ENCODE results near the gene CACNA2D2. TPM values are rescaled to one million over a fixed set of nuclear protein-coding genes. Genes with fewer than 3 reads are reported as not detected.

The CACNA2D2 gene
- total and polyA plus RNA-seq, 3 donors from 2014 or later, result 15.9 to 19.3 (median 16.1) TPM

DNA sequence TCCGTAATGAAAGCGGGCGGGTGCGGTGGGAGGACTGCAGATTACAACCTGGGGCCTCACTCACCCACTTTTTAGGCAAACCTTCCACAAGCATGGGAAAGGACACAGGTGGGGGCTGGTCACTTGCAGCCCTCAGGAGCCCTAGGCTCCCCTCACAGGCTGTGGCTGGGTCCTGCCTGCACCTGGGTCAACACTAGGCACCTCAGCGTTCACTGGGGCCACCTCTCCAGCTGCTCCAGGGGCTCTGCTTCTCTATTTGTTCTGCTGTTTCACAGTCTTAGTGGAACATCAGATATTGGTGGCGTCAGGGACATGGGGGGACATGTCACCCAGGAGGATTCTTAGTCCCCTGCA lies 114.0 kb downstream of the CACNA2D2 start:
- no peak for DNase-seq
- Histone ChIP-seq H3K4me3 (no peak overlapping the region), H3K27me3 (no peaks in the 10 kb centered on the region), H3K4me1 (peaks cover 6% of the 10 kb centered on the region), H3K36me3 (ENCODE audit: low read depth, missing control alignments) (no peaks in the 10 kb centered on the region), H3K27ac (no peak overlapping the region), H3K9me3 (no peaks in the 10 kb centered on the region)
- TF ChIP-seq, protein P1, sequence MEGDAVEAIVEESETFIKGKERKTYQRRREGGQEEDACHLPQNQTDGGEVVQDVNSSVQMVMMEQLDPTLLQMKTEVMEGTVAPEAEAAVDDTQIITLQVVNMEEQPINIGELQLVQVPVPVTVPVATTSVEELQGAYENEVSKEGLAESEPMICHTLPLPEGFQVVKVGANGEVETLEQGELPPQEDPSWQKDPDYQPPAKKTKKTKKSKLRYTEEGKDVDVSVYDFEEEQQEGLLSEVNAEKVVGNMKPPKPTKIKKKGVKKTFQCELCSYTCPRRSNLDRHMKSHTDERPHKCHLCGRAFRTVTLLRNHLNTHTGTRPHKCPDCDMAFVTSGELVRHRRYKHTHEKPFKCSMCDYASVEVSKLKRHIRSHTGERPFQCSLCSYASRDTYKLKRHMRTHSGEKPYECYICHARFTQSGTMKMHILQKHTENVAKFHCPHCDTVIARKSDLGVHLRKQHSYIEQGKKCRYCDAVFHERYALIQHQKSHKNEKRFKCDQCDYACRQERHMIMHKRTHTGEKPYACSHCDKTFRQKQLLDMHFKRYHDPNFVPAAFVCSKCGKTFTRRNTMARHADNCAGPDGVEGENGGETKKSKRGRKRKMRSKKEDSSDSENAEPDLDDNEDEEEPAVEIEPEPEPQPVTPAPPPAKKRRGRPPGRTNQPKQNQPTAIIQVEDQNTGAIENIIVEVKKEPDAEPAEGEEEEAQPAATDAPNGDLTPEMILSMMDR (IDR thresholded peaks at IDR 0.05), result no peak
- TF ChIP-seq POLR2A (IDR thresholded peaks at IDR 0.05), result no peak
- 93 to 95% methylated on average over 6 of the region's 6 CpGs for WGBS, 2 donors
- intact Hi-C loops (cut with DNase I; ENCODE audit: low total_unique reads), result no loop called here

DNA sequence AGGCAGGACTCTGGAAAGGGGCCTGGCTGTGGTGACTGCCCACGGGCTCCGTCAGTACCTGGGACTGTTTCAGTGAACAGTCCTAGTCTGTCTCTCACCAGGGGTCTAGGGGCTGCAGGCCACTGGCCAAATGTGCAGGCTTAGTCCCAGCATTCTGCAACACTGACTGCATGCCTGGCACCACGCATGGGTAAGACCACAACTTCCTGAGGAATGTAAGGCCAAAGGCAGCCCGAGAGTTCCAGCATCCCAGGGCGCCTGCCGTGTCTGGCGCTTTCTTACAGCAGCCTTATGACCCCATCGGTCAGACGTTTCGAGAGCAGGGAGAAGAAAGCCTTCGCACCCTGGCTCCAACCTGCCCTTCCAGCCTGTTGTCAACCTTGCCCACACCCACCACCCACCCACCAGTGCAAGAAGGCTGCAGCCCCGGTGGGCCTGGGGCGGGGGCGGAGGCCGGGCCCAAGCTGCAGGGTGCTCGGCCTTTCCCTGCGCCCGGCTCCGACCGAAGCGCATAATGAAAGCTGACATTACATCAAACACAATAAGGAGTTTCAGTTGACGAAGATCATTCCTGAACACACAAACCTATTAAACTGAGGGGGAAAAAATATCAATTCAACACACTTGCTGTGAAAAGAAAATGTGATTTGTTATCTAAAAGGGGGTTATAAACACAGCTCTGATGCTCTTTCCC lies 114.6 kb downstream of the CACNA2D2 start:
- TF ChIP-seq POLR2A (IDR thresholded peaks at IDR 0.05), result no peak
- TF ChIP-seq, protein P1 (IDR thresholded peaks at IDR 0.05), result peak in 1 of 3 experiments; percentile 0
- Histone ChIP-seq H3K4me1 (peaks cover 6% of the 10 kb centered on the region), H3K36me3 (ENCODE audit: low read depth, missing control alignments) (no peaks in the 10 kb centered on the region), H3K27me3 (no peaks in the 10 kb centered on the region), H3K4me3 (no peak overlapping the region), H3K9me3 (no peaks in the 10 kb centered on the region), H3K27ac (no peak overlapping the region)
- no peak for DNase-seq
- 84 to 91% methylated on average over 19 to 22 of the region's 22 CpGs for WGBS, 2 donors
- intact Hi-C loops (cut with DNase I; ENCODE audit: low total_unique reads), result no loop called here

DNA sequence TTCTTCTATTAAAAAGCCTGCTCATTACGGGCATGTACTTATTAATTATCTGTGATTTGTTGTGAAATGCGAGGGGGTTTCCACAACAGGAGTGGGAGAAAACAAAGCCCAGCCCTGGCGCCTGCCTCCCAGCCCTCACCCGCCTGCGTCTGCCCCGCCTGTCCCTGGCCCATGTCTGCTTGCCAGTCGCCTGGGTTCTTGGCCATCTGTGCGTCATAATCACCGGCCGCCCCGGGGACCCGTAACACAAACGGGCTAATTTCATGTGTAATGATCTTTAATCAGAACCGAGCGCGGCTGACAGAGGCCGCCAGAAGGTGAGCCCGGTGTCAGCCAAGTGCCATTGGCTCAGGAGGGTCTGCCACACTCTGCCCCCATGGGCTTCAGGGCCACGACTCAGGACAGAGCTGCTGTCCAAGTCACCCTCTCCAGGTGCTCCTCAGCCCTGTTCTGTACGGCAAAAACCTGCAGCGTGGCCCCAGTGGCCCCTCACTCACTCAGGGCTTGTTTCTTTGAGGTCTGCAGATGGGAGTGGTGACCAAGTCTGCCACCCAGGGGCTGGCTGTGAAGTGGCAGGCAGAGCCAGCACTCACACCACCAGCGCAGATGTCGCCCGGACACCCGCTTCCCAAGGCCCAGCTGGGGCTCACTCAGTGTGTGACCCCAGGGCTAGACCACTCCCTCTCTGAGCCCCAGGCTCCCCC lies 115.3 kb downstream of the CACNA2D2 start:
- Histone ChIP-seq H3K27ac (no peak overlapping the region), H3K4me3 (no peak overlapping the region), H3K36me3 (ENCODE audit: low read depth, missing control alignments) (no peaks in the 10 kb centered on the region), H3K9me3 (no peaks in the 10 kb centered on the region), H3K4me1 (peaks cover 6% of the 10 kb centered on the region), H3K27me3 (no peaks in the 10 kb centered on the region)
- DNase-seq, result no peak
- intact Hi-C loops (cut with DNase I; ENCODE audit: low total_unique reads), result no loop called here
- 79 to 82% methylated on average over 20 to 24 of the region's 25 CpGs for WGBS, 2 donors
- no peak for TF ChIP-seq POLR2A (IDR thresholded peaks at IDR 0.05)
- TF ChIP-seq, protein P1 (IDR thresholded peaks at IDR 0.05), result peak in 1 of 3 experiments; percentile 25

DNA sequence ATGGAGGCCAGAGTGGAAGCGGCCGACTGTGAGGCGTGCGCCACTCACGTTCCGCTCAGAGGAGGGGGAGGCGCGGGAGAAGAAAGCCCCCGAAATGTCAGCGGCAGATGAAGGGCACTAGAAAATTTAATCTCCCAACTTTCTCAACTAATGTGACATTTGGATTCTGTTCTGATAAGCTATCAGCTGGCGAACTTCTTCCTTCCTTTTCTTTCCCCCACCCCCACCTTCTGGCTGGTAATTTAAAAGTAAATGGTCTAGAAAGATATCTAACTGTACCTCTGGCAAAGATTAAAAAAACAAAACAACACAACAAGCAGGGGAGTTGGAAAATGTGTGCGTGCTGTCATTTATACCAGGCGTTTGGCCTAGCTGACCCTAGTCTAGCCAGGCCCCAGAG lies 117.7 kb downstream of the CACNA2D2 start:
- Histone ChIP-seq H3K4me1 (peaks cover 9% of the 10 kb centered on the region), H3K27me3 (no peaks in the 10 kb centered on the region), H3K4me3 (no peak overlapping the region), H3K27ac (no peak overlapping the region), H3K36me3 (ENCODE audit: low read depth, missing control alignments) (no peaks in the 10 kb centered on the region), H3K9me3 (no peaks in the 10 kb centered on the region)
- no peak for DNase-seq
- intact Hi-C loops (cut with DNase I; ENCODE audit: low total_unique reads), result no loop called here
- 70 to 82% methylated on average over 13 of the region's 13 CpGs for WGBS, 2 donors
- TF ChIP-seq, protein P1 (IDR thresholded peaks at IDR 0.05), result no peak
- no peak for TF ChIP-seq POLR2A (IDR thresholded peaks at IDR 0.05)
